ENCODE data around the gene PAPPA2. TPM values are rescaled to one million over a fixed set of nuclear protein-coding genes. Genes with fewer than 3 reads are reported as not detected.

Gene PAPPA2
- total and polyA plus RNA-seq, 2 of the 8 experiments (the other 6 are each of a cell fraction or from before 2014, with no cell fraction given) = 0.08 to 0.88 TPM

DNA sequence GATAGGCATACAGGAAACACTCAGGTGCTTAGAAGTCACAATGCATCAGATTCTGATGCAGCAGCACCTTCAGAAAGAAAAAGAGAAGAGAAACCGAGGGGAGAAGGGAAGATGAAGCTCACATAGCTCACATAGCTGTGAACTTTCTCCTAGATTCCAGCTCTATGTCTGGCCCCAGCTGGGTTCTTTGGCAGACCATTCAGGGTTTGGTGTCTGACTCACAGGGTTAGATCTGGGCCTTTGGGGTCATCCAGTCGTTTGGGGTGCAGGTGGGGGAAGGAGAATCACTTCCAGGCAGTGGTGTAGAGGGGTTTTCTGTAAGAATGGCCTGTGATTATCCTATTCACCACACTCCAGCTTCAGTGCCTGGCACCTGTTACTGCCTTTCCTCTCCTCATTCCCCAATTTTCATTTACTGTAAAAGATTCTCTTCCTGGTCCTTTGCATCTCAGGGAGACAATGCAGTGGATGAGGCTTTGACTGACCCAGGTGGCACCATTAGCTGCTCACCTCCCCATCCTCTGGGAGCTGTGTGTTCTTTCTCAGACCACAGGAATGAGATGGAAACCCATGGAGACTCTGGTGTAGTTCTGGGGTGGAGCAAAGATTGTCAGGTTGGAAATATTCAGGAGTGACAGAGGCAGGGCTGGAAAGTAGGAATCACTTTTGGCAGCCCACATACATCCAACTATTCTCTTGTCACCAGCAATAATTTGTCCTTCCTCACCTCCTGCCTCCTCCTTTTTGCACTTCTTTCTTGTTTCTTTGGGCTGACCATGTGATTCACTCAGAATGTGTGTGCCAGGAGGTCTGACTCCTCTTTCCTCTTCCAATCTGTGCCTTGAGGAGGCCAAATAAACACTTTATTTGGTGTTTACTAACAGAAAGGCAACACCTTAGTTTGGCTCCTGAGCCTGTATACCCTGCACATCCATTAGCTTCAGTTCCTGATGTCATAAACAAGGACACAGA, 103.3 kb downstream of the PAPPA2 start:
- no peak overlapping the region for H3K4ac ChIP-seq (replicated peaks; ENCODE audit: insufficient read length, low read depth, low read length)
- 43% methylated on average over 2 of the region's 2 CpGs; no CpG with 5 or more reads in 1 of the 2 experiments for WGBS, 2 experiments (ENCODE audit: extremely low coverage in 1 of 2, insufficient coverage in 1 of 2, insufficient read length in 1 of 2, insufficient replicate concordance in 2 of 2, low coverage in 1 of 2, low lambda C conversion rate in 2 of 2, missing lambda C conversion rate in 1 of 2)
- TF ChIP-seq KDM5A (IDR thresholded peaks at IDR 0.05; ENCODE audit: low read length) (no peak), ZNF274 (IDR thresholded peaks at IDR 0.05; ENCODE audit: borderline replicate concordance, extremely low read depth, low read length) (no peak), TAF7 (optimal IDR thresholded peaks at IDR 0.05; ENCODE audit: borderline replicate concordance, low read depth, low read length) (no peak), GTF2F1 (IDR thresholded peaks at IDR 0.05; ENCODE audit: borderline replicate concordance, low read depth, low read length) (no peak), TBP (IDR thresholded peaks at IDR 0.05; ENCODE audit: low read depth, low read length) (no peak), BACH1 (IDR thresholded peaks at IDR 0.05; ENCODE audit: low read length) (no peak), SAP30 (IDR thresholded peaks at IDR 0.05; ENCODE audit: insufficient read depth, insufficient replicate concordance, low read length) (no peak), MAFK (IDR thresholded peaks at IDR 0.05; ENCODE audit: low read depth, low read length) (no peak), POU5F1 (IDR thresholded peaks at IDR 0.05; ENCODE audit: low read depth, low read length) (no peak)

More for the DNA sequence above, 103.3 kb downstream of the PAPPA2 start:
- Histone ChIP-seq H2BK15ac (ENCODE audit: low read length) (no peak overlapping the region), H3K79me2 (ENCODE audit: control insufficient read depth in 1 of 2, insufficient read depth in 2 of 2, low read length in 2 of 2) (no peaks in the 10 kb centered on the region), H3K27me3 (replicated peaks in 1 of 4; ENCODE audit: control insufficient read depth in 3 of 4, extremely low read depth in 1 of 4, insufficient read depth in 3 of 4, low read length in 3 of 4) (no peaks in the 10 kb centered on the region), H3K9ac (replicated peaks in 1 of 4; ENCODE audit: extremely low read depth in 1 of 4, low read depth in 3 of 4, low read length in 3 of 4) (no peak overlapping the region), H2BK20ac (ENCODE audit: low read length) (no peak overlapping the region), H4K8ac (ENCODE audit: extremely low read depth, insufficient read depth, low read length) (no peak overlapping the region), H3K27ac (ENCODE audit: low read depth, low read length) (no peak overlapping the region), H4K20me1 (replicated peaks in 1 of 2; ENCODE audit: control insufficient read depth in 1 of 2, insufficient read depth in 2 of 2, low read length in 2 of 2) (no peaks in the 10 kb centered on the region), H3K9me3 (ENCODE audit: insufficient read depth in 2 of 2, low read depth in 1 of 2, low read length in 1 of 2) (no peaks in the 10 kb centered on the region), H3K23ac (ENCODE audit: insufficient read length) (no peak overlapping the region), H3K56ac (replicated peaks; ENCODE audit: insufficient read length, low read depth, low read length) (no peak overlapping the region), H3K4me1 (replicated peaks in 1 of 4; ENCODE audit: control insufficient read depth in 3 of 4, insufficient read depth in 4 of 4, low read length in 3 of 4) (no peaks in the 10 kb centered on the region), H3K4me3 (ENCODE audit: extremely low read depth in 1 of 4, insufficient read depth in 2 of 4, low read depth in 3 of 4, low read length in 4 of 4) (no peak overlapping the region), H3K36me3 (ENCODE audit: control insufficient read depth in 2 of 4, insufficient read depth in 4 of 4, low read length in 3 of 4) (no peaks in the 10 kb centered on the region), H4K91ac (replicated peaks; ENCODE audit: insufficient read length, low read length) (no peak overlapping the region), H3K14ac (ENCODE audit: insufficient read length) (no peak overlapping the region), H3K79me1 (ENCODE audit: low read depth, low read length) (no peaks in the 10 kb centered on the region), H2BK5ac (ENCODE audit: low read depth, low read length) (no peak overlapping the region), H3K4me2 (ENCODE audit: insufficient read depth in 1 of 2, low read depth in 2 of 2, low read length in 2 of 2) (no peak overlapping the region), H4K5ac (ENCODE audit: insufficient read length, low read depth, low read length) (no peak overlapping the region), H2AFZ (ENCODE audit: low read length) (no peak overlapping the region), H2BK120ac (replicated peaks; ENCODE audit: low read depth, low read length) (no peak overlapping the region), H2BK12ac (ENCODE audit: low read depth, low read length) (no peak overlapping the region), H3K23me2 (ENCODE audit: low read depth, low read length) (no peaks in the 10 kb centered on the region), H3K18ac (ENCODE audit: extremely low read depth, low read length) (no peak overlapping the region), H2AK5ac (ENCODE audit: low read depth, low read length) (no peak overlapping the region)
- FAIRE-seq (no peak), DNase-seq (ENCODE audit: low read depth in 1 of 2, low spot score in 2 of 2) (no peak)
- CTCF ChIA-PET (ENCODE audit: partially characterized antibody) = interaction anchor here (0.8 to 1.5 kb wide), 6 partner anchors 9 to 278 kb away, joined by 3 to 8 read pairs (median 4); no protein-coding TSS in a partner anchor
- POLR2A ChIA-PET (ENCODE audit: partially characterized antibody) = no interaction called here
